ENCODE measurements around the gene CLIC3. TPM values are rescaled to one million over a fixed set of nuclear protein-coding genes. Genes with fewer than 3 reads are reported as not detected.

The CLIC3 gene, protein sequence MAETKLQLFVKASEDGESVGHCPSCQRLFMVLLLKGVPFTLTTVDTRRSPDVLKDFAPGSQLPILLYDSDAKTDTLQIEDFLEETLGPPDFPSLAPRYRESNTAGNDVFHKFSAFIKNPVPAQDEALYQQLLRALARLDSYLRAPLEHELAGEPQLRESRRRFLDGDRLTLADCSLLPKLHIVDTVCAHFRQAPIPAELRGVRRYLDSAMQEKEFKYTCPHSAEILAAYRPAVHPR
- total RNA-seq (2014; rRNA removed; shearing (Covaris generic)), result not detected in 2 replicates
- polyA plus RNA-seq (2015; cell fraction: cytosol; rRNA removed), result not detected in 2 replicates
- polyA plus RNA-seq (2015; cell fraction: nucleus; rRNA removed), result not detected in 2 replicates

GRCh38 chr9:136996361-136997292 is at the start of gene CLIC3:
Gene CLIC3 (minus strand): TSS chr9:136996568. CDS start chr9:136996543, 25 bp downstream.
- in situ Hi-C loops (cut with HindIII; ENCODE audit: low pct_unique_long_range_greater_than_20kb, low sequenced_read_pairs), result no loop called here
- DNase-seq (ENCODE audit: low read depth, low spot score), result no peak

DNA sequence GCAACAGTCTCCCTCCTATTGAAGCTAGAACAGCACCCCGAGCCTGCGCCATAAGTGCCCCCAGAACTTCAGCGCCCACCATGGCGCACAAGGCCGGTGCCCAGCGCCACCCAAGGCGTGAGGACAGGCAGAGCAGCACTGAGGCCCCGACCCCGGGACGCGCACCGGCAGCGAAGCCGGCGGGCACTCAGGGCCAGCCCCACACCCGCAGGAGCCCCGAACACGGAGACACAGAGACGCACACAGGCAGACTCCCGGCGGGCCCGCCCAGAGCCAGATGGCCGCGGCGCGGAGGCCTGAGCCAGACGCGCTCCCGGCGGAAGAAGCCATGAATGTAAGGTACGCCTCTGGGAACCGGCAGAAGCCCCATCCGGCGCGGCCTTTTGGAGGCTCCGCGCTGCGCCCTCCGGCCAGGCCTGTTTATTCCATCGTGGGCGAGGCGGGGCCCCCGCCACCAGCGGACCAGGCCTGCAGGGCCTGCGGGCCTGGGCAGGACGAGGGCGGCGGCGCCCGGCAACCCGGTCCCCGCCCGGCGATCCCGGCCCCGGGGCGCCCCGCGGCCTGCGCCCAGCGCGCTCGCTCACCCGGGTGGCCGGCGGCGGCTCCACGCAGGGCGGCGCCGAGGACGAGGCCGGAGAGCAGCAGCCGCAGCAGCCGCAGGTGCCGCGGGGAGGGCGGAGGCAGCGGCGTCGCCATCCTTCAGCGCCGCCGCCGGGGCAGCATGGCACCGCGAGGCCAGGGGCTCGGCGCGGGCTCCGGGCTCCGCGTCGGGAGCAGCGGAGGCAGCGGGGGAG is 49.1 kb upstream of the CLIC3 start:
- in situ Hi-C loops (cut with HindIII; ENCODE audit: low pct_unique_long_range_greater_than_20kb, low sequenced_read_pairs), result loop anchor here (25.0 kb wide), 1 partner anchor 108 kb away; the partner anchor contains the start of genes C8G and FBXW5
- DNase-seq (ENCODE audit: low read depth, low spot score), result no peak

- in situ Hi-C loops (cut with HindIII; ENCODE audit: low pct_unique_long_range_greater_than_20kb, low sequenced_read_pairs), result loop anchor here (25.0 kb wide), 1 partner anchor 107 kb away; the partner anchor contains the start of genes C8G and FBXW5
- DNase-seq (ENCODE audit: low read depth, low spot score), result no peak
Observed at GRCh38 chr9:137044502-137045177, 48.3 kb upstream of the CLIC3 start.

DNA sequence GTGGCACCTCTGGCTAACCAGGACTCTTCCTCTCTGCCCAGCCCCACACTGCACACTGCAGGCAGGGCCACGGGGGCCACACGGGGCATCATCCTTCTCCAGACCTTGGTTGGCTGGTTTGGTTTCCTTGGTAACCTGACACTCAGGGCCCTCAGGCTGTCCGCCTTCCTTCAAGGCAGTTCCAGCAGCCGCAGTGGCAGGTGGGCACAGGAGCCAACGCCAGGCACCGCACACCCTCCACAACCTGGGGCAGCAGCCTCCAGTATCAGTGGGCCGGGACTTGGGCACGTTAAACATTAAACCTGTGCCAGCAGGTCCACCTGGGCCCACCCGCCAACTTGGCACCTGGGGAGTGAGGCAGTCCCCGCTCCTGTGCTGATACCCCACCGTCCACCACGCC is 47.7 kb upstream of the CLIC3 start:
- no peak for DNase-seq (ENCODE audit: low read depth, low spot score)
- in situ Hi-C loops (cut with HindIII; ENCODE audit: low pct_unique_long_range_greater_than_20kb, low sequenced_read_pairs), result loop anchor here (25.0 kb wide), 1 partner anchor 107 kb away; the partner anchor contains the start of genes C8G and FBXW5

- DNase-seq (ENCODE audit: low read depth, low spot score), result no peak
- in situ Hi-C loops (cut with HindIII; ENCODE audit: low pct_unique_long_range_greater_than_20kb, low sequenced_read_pairs), result loop anchor here (25.0 kb wide), 1 partner anchor 106 kb away; the partner anchor contains the start of genes C8G and FBXW5
Observed at GRCh38 chr9:137042751-137043727, 46.7 kb upstream of the CLIC3 start.

GRCh38 chr9:137041124-137041523 is 44.8 kb upstream of the CLIC3 start:
- in situ Hi-C loops (cut with HindIII; ENCODE audit: low pct_unique_long_range_greater_than_20kb, low sequenced_read_pairs), result loop anchor here (25.0 kb wide), 1 partner anchor 104 kb away; the partner anchor contains the start of genes C8G and FBXW5
- no peak for DNase-seq (ENCODE audit: low read depth, low spot score)

DNA sequence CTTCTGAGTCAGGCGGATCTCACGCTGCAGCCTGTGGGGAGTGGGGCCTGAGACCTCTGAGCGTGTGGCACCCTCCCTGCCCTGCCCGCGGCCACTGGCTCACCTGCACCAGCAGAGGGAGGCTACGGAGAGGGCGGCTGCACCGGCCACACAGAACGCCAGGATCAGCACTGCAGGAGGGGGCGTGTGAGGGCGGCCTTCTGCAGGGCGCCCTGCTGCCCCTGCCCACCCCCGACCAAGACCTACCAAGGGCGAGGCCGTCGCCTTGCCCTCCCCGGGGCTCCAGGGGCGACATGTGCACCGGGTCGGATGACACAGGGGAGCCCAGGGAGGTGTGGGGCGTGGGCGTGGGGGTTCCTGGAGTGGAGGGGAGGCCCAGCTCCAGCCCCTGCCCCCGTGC is 44.2 kb upstream of the CLIC3 start:
- no peak for DNase-seq (ENCODE audit: low read depth, low spot score)
- in situ Hi-C loops (cut with HindIII; ENCODE audit: low pct_unique_long_range_greater_than_20kb, low sequenced_read_pairs), result loop anchor here (25.0 kb wide), 1 partner anchor 103 kb away; the partner anchor contains the start of genes C8G and FBXW5

DNA sequence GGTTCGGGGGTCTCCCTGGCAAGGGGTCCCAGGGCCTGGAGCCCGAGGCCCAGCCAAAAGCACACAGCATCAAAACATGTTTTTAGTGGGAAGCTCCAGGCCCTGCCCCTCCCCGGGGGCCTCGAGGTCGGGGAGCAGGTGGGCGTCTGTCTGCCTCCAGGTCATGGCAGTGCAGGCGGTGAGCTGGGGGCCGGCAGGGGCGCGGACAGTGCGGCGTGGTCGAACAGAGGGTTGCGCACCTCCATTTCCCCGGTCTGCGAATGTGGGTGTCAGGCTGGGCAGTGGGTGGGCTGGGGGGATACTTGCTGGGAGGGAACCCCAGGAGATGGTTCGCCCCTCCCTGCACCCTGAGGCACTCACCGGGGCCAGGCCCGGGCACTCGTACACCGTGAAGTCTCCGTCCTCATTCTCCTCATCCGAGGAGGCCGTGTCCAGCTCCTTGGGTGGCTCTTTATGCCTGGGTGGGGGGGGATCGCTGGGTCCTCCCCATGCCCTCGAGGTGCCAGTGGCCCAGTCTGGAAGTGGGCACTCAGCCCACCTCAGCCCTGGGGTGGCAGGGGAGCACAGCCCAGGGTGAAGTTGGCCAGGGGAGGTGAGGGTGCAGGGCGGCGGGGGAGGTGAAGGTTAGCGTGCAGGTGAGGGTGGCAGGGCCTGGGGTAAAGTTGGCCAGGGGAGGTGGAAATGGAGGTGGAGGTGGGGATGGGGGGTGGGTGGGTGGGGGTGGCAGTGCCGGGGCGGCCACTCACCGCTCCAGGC is 43.4 kb upstream of the CLIC3 start:
- in situ Hi-C loops (cut with HindIII; ENCODE audit: low pct_unique_long_range_greater_than_20kb, low sequenced_read_pairs), result loop anchor here (25.0 kb wide), 1 partner anchor 102 kb away; the partner anchor contains the start of genes C8G and FBXW5
- DNase-seq (ENCODE audit: low read depth, low spot score), result no peak

DNA sequence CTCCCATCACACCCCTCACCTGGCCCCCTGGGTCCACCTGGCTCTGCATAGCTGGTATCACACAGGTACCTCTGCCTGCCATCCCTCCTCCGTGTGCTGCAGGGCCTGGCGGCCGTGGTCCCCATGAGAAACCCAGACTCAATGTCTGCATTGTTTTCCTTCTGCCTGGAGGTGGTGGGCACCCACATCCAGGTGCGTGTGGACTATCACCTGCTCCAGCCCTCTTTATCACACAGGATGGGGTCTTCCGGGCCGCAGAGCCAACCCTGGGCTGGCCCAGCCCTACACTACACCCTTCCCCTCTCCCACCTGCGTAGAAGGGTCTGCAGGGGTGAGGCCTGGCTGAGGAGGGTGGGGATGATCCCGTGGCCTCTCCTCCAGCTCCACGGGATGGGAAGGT is 42.5 kb upstream of the CLIC3 start:
- in situ Hi-C loops (cut with HindIII; ENCODE audit: low pct_unique_long_range_greater_than_20kb, low sequenced_read_pairs), result loop anchor here (25.0 kb wide), 1 partner anchor 102 kb away; the partner anchor contains the start of genes C8G and FBXW5
- no peak for DNase-seq (ENCODE audit: low read depth, low spot score)

GRCh38 chr9:137037483-137037882 is 41.1 kb upstream of the CLIC3 start:
- in situ Hi-C loops (cut with HindIII; ENCODE audit: low pct_unique_long_range_greater_than_20kb, low sequenced_read_pairs), result loop anchor here (25.0 kb wide), 1 partner anchor 100 kb away; the partner anchor contains the start of genes C8G and FBXW5
- no peak for DNase-seq (ENCODE audit: low read depth, low spot score)

GRCh38 chr9:137037035-137037434 is 40.7 kb upstream of the CLIC3 start:
- DNase-seq (ENCODE audit: low read depth, low spot score), result no peak
- in situ Hi-C loops (cut with HindIII; ENCODE audit: low pct_unique_long_range_greater_than_20kb, low sequenced_read_pairs), result loop anchor here (25.0 kb wide), 1 partner anchor 100 kb away; the partner anchor contains the start of genes C8G and FBXW5

GRCh38 chr9:137035937-137036336 is 39.6 kb upstream of the CLIC3 start:
- no peak for DNase-seq (ENCODE audit: low read depth, low spot score)
- in situ Hi-C loops (cut with HindIII; ENCODE audit: low pct_unique_long_range_greater_than_20kb, low sequenced_read_pairs), result loop anchor here (25.0 kb wide), 1 partner anchor 99 kb away; the partner anchor contains the start of genes C8G and FBXW5

DNA sequence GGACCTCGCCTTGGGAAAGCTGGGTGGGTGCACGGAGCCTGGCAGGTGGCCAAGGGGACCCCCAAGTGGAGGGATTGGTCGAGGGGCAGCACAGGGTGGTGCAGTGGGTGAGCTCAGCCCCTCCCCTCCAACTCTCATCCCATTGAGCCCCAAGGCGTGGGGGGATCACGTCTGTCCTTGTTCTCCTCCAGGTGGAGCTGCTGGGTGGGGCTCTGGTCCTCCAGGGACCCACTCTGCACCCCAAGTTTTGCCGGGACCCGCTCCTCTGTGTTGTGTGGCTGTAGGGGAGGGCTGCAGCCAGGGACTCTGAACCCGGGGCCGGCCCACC is 39.1 kb upstream of the CLIC3 start:
- in situ Hi-C loops (cut with HindIII; ENCODE audit: low pct_unique_long_range_greater_than_20kb, low sequenced_read_pairs), result loop anchor here (25.0 kb wide), 1 partner anchor 98 kb away; the partner anchor contains the start of genes C8G and FBXW5
- no peak for DNase-seq (ENCODE audit: low read depth, low spot score)

DNA sequence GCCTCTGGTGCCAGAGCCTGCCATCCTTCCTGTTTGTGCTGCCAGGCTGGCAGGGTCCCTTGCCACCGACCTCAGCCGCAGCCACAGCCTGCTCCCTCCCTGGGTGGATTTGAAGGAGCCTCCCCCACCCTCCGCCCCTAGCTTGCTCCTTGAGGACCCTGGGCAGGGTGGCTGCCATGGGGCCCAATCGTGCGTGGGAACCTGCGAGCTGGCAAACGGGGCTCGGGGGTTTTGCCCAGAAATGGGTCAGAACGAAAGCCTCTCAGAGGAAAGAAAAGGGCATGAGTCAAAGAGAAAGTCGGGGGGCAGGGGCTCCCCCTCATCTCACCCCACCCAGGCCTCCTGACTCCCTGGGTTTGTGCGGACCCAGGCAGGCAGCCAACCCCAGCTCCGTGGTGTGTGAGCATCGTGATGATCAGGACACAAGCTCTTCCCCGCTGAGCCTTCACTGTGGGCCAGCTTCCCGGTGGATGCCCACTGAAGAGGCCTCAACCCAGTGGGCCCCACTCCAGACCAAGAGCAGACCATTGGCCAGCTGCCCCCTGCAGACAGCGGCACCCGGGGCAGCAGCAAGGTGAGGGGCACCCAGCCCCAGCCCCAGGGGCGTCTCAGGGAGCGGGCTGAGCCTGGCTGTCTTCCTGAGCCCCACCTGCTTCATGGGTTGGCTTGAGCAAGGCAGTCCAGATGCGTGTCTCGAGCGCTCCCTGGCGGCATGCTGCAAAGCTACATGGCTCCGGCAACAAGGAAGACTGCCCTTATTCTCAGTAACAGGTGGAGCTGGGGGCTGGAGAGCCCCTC is 38.5 kb upstream of the CLIC3 start:
- in situ Hi-C loops (cut with HindIII; ENCODE audit: low pct_unique_long_range_greater_than_20kb, low sequenced_read_pairs), result loop anchor here (25.0 kb wide), 1 partner anchor 98 kb away; the partner anchor contains the start of genes C8G and FBXW5
- peak; percentile 84 for DNase-seq (ENCODE audit: low read depth, low spot score)
